ENCODE data around the gene XKRX. TPM values are rescaled to one million over a fixed set of nuclear protein-coding genes. Genes with fewer than 3 reads are reported as not detected.

Gene XKRX
- total and polyA plus RNA-seq, 12 donors = 0.03 TPM; not detected in 11

DNA sequence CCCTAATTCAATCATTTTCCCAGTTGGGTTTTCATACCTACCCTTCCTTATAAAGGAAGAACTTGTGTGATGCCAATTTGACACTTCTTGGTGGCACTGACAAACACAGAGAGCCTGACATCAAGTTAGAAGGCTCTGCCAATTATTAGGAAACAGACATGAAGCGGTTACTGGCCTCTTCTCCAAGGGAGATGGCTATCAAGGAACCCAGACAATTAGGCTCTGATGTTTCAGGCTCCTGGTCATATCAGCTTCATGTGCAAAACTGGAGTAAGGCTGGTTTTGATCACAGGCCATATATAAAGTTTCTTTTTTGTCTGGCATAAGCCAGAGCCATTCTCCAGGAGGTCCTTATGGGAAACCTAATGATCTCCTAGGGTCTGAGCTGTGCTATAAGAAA, 41.2 kb upstream of the XKRX start:
- Histone ChIP-seq H3K36me3 (no peaks in the 10 kb centered on the region), H3K4me1 (no peaks in the 10 kb centered on the region), H3K27ac (no peak overlapping the region), H3K27me3 (no peaks in the 10 kb centered on the region), H3K4me3 (no peak overlapping the region), H3K9me3 (peaks cover 0 to 5% (median 0%) of the 10 kb centered on the region in 11 donors)
- intact Hi-C loops (cut with DNase I) = no loop called here
- no peak for TF ChIP-seq CTCF (IDR thresholded peaks at IDR 0.05)
- ATAC-seq (no peak), DNase-seq (no peak)
- WGBS, 2 donors = 81 to 88% methylated on average over 1 of the region's 1 CpG

DNA sequence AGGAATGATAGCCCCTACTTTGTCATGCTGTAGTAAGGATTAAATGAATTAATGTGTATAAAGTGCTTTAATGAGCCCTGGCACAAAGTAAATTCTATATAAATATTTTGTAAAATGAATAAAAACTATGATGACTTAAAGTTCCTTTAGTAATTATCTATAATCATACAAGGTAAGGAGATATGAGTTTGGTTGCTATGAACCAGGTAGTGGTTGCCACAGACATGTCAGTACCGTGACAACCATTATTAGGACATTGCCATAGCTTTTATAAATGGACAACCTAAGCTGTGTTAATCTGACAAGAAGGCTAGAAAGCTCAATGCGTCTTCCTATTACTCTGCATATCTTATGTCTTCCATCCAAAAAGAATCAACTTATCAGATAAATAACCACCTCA, 40.7 kb upstream of the XKRX start, which contains the start of gene ARL13A:
Gene ARL13A, plus strand, starts transcription at position 301 of the 400 bp plus-strand sequence. CDS start 3,982 bp downstream, outside the sequence.
- Histone ChIP-seq H3K9me3 (peaks cover 0 to 5% (median 0%) of the 10 kb centered on the region in 11 donors), H3K36me3 (no peaks in the 10 kb centered on the region), H3K4me1 (no peaks in the 10 kb centered on the region), H3K27ac (no peak within 1 kb of the TSS), H3K27me3 (no peaks in the 10 kb centered on the region), H3K4me3 (no peak within 1 kb of the TSS)
- 94% methylated on average over 2 of the region's 2 CpGs for WGBS, 2 donors
- TF ChIP-seq CTCF (IDR thresholded peaks at IDR 0.05) = no peak
- DNase-seq = no peak
- intact Hi-C loops (cut with DNase I) = no loop called here
- ATAC-seq = no peak

GRCh38 chrX:100964362-100964761, 35.6 kb upstream of the XKRX start:
- intact Hi-C loops (cut with DNase I) = no loop called here
- ATAC-seq (no peak), DNase-seq (no peak)
- Histone ChIP-seq H3K4me3 (no peak overlapping the region), H3K9me3 (peaks cover 0 to 6% (median 0%) of the 10 kb centered on the region in 11 donors), H3K27ac (no peak overlapping the region), H3K27me3 (no peaks in the 10 kb centered on the region), H3K4me1 (no peaks in the 10 kb centered on the region), H3K36me3 (no peaks in the 10 kb centered on the region)
- no peak for TF ChIP-seq CTCF (IDR thresholded peaks at IDR 0.05)

- peaks cover 0 to 6% (median 0%) of the 10 kb centered on the region in 11 donors for H3K9me3 ChIP-seq
- no peak for DNase-seq
- H3K4me1 ChIP-seq = no peaks in the 10 kb centered on the region
- no peak overlapping the region for H3K27ac ChIP-seq
- H3K27me3 ChIP-seq = no peaks in the 10 kb centered on the region
- H3K36me3 ChIP-seq = no peaks in the 10 kb centered on the region
- intact Hi-C loops (cut with DNase I) = no loop called here
- no peak for TF ChIP-seq CTCF (IDR thresholded peaks at IDR 0.05)
- ATAC-seq = no peak
- no peak overlapping the region for H3K4me3 ChIP-seq
- WGBS, 2 donors = 84 to 88% methylated on average over 3 of the region's 3 CpGs
These were observed 34.1 kb upstream of the XKRX start for GRCh38 chrX:100962811-100963210.

All from heart right ventricle (tissue), 16 donors.